HG02763 (cell line): Measurements from ENCODE around the gene CHST7.

Experiments
- ATAC-seq: cut with Tn5 transposase; IDR thresholded peaks from one replicate; pipeline ENCODE4 v1.9.1; 2021; ENCODE audit warnings: mild to moderate bottlenecking, moderate library complexity; ENCODE audit not compliant: unreplicated experiment

The CHST7 gene

GRCh38 chrX:46643636-46644035 lies 70.1 kb downstream of the CHST7 start:
- ATAC-seq: no peak

- ATAC-seq: no peak
Observed at GRCh38 chrX:46645614-46646013, 72.0 kb downstream of the CHST7 start.

- ATAC-seq: no peak
Observed at GRCh38 chrX:46647251-46647650, 73.7 kb downstream of the CHST7 start.
